ENCODE measurements around the gene KCNJ10.
"Not testable (repeated sequence)": the region's sequence is repeated elsewhere in the genome, so short reads cannot be mapped to it uniquely, and the experiment has no call there.

The KCNJ10 gene

DNA sequence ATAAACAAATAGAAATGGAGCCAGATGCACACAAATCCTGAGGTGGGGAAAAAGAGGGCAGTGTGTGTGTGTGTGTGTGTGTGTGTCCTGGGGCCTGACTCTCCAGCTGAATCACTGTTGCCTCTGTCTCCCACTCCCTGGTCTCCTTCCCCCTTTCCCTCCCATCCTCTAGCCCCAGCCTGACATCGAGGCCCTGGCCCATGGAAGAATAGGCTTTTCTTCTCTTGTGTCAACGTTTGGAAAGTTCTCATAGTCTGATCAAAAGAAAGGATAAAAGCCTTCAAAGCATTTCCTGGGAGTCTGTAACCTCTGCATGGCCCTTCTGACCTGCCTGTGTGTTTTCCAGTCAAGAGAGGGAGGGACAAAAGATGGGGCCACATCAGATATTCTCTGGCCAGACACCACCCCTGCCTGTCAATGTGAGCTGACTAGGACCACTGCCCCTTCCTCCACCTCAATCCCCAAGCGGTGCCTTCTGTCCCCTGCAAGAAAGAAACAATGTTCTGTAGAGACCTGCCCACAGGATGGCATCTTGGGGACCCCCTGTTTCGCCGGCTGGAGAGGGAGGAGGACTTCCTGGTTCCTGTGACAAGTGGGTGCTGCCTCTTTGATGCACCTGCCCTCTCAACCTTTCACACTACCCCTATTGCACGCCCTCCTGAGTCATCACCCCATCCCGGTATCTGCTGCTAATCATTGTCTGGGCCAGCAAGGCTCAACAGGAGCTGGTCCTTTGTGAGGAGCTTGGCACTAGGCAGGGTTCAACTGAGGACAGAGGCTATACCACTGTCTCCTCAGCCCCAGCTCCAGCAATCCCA is 16.2 kb downstream of the KCNJ10 start:
- DNase-seq, result no peak
- TF ChIP-seq, protein P1, sequence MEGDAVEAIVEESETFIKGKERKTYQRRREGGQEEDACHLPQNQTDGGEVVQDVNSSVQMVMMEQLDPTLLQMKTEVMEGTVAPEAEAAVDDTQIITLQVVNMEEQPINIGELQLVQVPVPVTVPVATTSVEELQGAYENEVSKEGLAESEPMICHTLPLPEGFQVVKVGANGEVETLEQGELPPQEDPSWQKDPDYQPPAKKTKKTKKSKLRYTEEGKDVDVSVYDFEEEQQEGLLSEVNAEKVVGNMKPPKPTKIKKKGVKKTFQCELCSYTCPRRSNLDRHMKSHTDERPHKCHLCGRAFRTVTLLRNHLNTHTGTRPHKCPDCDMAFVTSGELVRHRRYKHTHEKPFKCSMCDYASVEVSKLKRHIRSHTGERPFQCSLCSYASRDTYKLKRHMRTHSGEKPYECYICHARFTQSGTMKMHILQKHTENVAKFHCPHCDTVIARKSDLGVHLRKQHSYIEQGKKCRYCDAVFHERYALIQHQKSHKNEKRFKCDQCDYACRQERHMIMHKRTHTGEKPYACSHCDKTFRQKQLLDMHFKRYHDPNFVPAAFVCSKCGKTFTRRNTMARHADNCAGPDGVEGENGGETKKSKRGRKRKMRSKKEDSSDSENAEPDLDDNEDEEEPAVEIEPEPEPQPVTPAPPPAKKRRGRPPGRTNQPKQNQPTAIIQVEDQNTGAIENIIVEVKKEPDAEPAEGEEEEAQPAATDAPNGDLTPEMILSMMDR (IDR thresholded peaks at IDR 0.05), result no peak
- Mint-ChIP-seq H3K4me3 (peak overlapping the region; percentile 36), H3K4me1 (peaks cover 65% of the 10 kb centered on the region), H3K36me3 (ENCODE audit: low read depth) (no peaks in the 10 kb centered on the region), H3K27ac (peak overlapping the region; percentile 87), H3K27me3 (ENCODE audit: low read depth, poor library complexity) (peaks cover 18% of the 10 kb centered on the region), H3K9me3 (no peaks in the 10 kb centered on the region)

DNA sequence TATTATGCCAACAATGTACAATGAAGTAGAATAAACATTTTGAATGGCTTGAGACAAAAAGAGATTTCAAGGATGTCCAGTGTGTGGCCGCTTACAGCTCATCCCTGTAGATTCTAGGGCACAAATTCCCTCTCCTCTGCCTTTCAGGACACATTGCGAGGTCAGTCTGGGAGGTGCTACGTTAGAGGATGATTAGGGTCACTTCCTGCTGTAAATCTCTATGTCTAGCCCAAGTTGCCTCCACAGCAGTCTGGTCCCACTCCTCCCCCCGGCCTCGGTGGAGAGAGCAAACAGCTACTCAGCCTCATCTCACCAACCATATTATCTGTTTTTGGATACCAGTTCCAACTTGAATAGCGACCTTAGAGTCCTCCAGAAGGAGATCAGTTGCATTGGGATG is 17.0 kb downstream of the KCNJ10 start:
- Mint-ChIP-seq H3K27ac (peak overlapping the region; percentile 14), H3K4me3 (peak overlapping the region; percentile 36)

GRCh38 chr1:160050619-160051018 is 19.3 kb downstream of the KCNJ10 start:
- Mint-ChIP-seq H3K9me3 (no peaks in the 10 kb centered on the region), H3K27me3 (ENCODE audit: low read depth, poor library complexity) (peaks cover 18% of the 10 kb centered on the region), H3K4me1 (peaks cover 62% of the 10 kb centered on the region), H3K27ac (no peak overlapping the region), H3K4me3 (no peak overlapping the region), H3K36me3 (ENCODE audit: low read depth) (no peaks in the 10 kb centered on the region)
- DNase-seq, result no peak
- TF ChIP-seq, protein P1 (IDR thresholded peaks at IDR 0.05), result no peak

More for the DNA sequence above, 17.0 kb downstream of the KCNJ10 start:
- Mint-ChIP-seq H3K36me3 (ENCODE audit: low read depth) (no peaks in the 10 kb centered on the region), H3K27me3 (ENCODE audit: low read depth, poor library complexity) (peaks cover 14% of the 10 kb centered on the region), H3K4me1 (peaks cover 70% of the 10 kb centered on the region), H3K9me3 (no peaks in the 10 kb centered on the region)
- TF ChIP-seq, protein P1 (IDR thresholded peaks at IDR 0.05), result no peak
- peak; percentile 21 for DNase-seq

DNA sequence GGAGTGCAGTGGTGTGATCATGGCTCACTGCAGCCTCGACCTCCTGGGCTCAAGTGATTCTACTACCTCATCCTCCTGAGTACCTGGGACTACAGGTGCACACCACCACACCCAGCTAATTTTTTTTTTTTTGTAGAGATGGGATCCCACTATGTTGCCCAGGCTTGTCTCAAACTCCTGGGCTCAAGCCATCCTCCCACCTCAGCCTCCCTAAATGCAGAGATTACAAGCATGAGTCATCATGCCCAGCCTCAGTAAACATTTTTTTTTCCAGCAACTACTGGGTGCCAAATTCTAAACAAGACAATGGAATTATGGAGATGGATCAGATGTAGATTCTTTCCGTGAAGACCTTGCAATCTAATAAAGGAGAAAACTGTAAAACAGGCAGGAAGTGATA is 19.8 kb downstream of the KCNJ10 start:
- Mint-ChIP-seq H3K4me1 (peaks cover 58% of the 10 kb centered on the region), H3K27me3 (ENCODE audit: low read depth, poor library complexity) (peaks cover 17% of the 10 kb centered on the region)
- not testable (repeated sequence) for H3K36me3 Mint-ChIP-seq (ENCODE audit: low read depth); H3K9me3 Mint-ChIP-seq; DNase-seq; H3K27ac Mint-ChIP-seq; H3K4me3 Mint-ChIP-seq

- H3K36me3 Mint-ChIP-seq (ENCODE audit: low read depth), result no peaks in the 10 kb centered on the region
- DNase-seq, result no peak
- TF ChIP-seq, protein P1 (IDR thresholded peaks at IDR 0.05), result no peak
- H3K27me3 Mint-ChIP-seq (ENCODE audit: low read depth, poor library complexity), result peaks cover 17% of the 10 kb centered on the region
- no peak overlapping the region for H3K27ac Mint-ChIP-seq
- no peak overlapping the region for H3K4me3 Mint-ChIP-seq
- peaks cover 47% of the 10 kb centered on the region for H3K4me1 Mint-ChIP-seq
- H3K9me3 Mint-ChIP-seq, result no peaks in the 10 kb centered on the region
Measured at GRCh38 chr1:160049101-160049500, 20.9 kb downstream of the KCNJ10 start.

GRCh38 chr1:160048335-160048734 is 21.6 kb downstream of the KCNJ10 start:
- peaks cover 17% of the 10 kb centered on the region for H3K27me3 Mint-ChIP-seq (ENCODE audit: low read depth, poor library complexity)
- no peak overlapping the region for H3K27ac Mint-ChIP-seq
- no peak overlapping the region for H3K4me3 Mint-ChIP-seq
- H3K36me3 Mint-ChIP-seq (ENCODE audit: low read depth), result no peaks in the 10 kb centered on the region
- TF ChIP-seq, protein P1 (IDR thresholded peaks at IDR 0.05), result no peak
- no peak for DNase-seq
- peaks cover 40% of the 10 kb centered on the region for H3K4me1 Mint-ChIP-seq
- no peaks in the 10 kb centered on the region for H3K9me3 Mint-ChIP-seq

Data from nephron progenitor cell (in vitro differentiated cells).